ENCODE measurements around the gene NDST1.

DNA sequence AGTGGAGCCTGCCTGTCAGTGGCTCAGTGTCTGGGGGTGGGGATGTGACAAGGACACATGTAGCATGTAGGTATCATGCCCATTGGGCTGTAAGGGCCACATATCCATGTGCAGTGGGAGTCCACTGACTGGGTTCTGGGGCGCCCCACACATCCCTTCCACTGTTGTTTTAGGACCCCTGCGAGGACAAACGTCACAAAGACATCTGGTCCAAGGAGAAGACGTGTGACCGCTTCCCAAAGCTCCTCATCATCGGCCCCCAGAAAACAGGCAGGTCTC, 33.4 kb downstream of the NDST1 start:
- TF ChIP-seq, protein P1, sequence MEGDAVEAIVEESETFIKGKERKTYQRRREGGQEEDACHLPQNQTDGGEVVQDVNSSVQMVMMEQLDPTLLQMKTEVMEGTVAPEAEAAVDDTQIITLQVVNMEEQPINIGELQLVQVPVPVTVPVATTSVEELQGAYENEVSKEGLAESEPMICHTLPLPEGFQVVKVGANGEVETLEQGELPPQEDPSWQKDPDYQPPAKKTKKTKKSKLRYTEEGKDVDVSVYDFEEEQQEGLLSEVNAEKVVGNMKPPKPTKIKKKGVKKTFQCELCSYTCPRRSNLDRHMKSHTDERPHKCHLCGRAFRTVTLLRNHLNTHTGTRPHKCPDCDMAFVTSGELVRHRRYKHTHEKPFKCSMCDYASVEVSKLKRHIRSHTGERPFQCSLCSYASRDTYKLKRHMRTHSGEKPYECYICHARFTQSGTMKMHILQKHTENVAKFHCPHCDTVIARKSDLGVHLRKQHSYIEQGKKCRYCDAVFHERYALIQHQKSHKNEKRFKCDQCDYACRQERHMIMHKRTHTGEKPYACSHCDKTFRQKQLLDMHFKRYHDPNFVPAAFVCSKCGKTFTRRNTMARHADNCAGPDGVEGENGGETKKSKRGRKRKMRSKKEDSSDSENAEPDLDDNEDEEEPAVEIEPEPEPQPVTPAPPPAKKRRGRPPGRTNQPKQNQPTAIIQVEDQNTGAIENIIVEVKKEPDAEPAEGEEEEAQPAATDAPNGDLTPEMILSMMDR (IDR thresholded peaks at IDR 0.05; ENCODE audit: insufficient read depth, low read length) = no peak
- TF ChIP-seq, protein P2, sequence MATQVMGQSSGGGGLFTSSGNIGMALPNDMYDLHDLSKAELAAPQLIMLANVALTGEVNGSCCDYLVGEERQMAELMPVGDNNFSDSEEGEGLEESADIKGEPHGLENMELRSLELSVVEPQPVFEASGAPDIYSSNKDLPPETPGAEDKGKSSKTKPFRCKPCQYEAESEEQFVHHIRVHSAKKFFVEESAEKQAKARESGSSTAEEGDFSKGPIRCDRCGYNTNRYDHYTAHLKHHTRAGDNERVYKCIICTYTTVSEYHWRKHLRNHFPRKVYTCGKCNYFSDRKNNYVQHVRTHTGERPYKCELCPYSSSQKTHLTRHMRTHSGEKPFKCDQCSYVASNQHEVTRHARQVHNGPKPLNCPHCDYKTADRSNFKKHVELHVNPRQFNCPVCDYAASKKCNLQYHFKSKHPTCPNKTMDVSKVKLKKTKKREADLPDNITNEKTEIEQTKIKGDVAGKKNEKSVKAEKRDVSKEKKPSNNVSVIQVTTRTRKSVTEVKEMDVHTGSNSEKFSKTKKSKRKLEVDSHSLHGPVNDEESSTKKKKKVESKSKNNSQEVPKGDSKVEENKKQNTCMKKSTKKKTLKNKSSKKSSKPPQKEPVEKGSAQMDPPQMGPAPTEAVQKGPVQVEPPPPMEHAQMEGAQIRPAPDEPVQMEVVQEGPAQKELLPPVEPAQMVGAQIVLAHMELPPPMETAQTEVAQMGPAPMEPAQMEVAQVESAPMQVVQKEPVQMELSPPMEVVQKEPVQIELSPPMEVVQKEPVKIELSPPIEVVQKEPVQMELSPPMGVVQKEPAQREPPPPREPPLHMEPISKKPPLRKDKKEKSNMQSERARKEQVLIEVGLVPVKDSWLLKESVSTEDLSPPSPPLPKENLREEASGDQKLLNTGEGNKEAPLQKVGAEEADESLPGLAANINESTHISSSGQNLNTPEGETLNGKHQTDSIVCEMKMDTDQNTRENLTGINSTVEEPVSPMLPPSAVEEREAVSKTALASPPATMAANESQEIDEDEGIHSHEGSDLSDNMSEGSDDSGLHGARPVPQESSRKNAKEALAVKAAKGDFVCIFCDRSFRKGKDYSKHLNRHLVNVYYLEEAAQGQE (IDR thresholded peaks at IDR 0.05; ENCODE audit: insufficient replicate concordance, low read depth) = no peak

Measured in HL-60 (cell line).